ENCODE measurements around the gene GPR158.

GPR158 gene

GRCh38 chr10:25339966-25340365, 165.2 kb downstream of the GPR158 start (continued):
- TF ChIP-seq POU6F1 (CRISPR knock-in tag; IDR thresholded peaks at IDR 0.05; ENCODE audit: borderline replicate concordance, low read depth) (no peak), ARNTL (CRISPR knock-in tag; IDR thresholded peaks at IDR 0.05; ENCODE audit: borderline replicate concordance, low read depth) (no peak), ZFP30 (CRISPR knock-in tag; IDR thresholded peaks at IDR 0.05) (no peak), OSR1 (CRISPR knock-in tag; IDR thresholded peaks at IDR 0.05) (no peak), CREB5 (CRISPR knock-in tag; IDR thresholded peaks at IDR 0.05; ENCODE audit: low read depth) (no peak), ZFP3 (CRISPR knock-in tag; IDR thresholded peaks at IDR 0.05) (no peak), ZNF70 (CRISPR knock-in tag; IDR thresholded peaks at IDR 0.05) (no peak), TSHZ2 (CRISPR knock-in tag; IDR thresholded peaks at IDR 0.05) (no peak)

- no peak for ATAC-seq
- TF ChIP-seq SNAI2 (CRISPR knock-in tag; IDR thresholded peaks at IDR 0.05): no peak
- TF ChIP-seq ZNF8 (CRISPR knock-in tag; IDR thresholded peaks at IDR 0.05): no peak
- TF ChIP-seq ZFP3 (CRISPR knock-in tag; IDR thresholded peaks at IDR 0.05): no peak
- no peak for TF ChIP-seq TCF4 (CRISPR knock-in tag; IDR thresholded peaks at IDR 0.05; ENCODE audit: borderline replicate concordance)
- no peak for TF ChIP-seq CREB5 (CRISPR knock-in tag; IDR thresholded peaks at IDR 0.05; ENCODE audit: low read depth)
- no peak for TF ChIP-seq TSHZ2 (CRISPR knock-in tag; IDR thresholded peaks at IDR 0.05)
- TF ChIP-seq ZNF565 (CRISPR knock-in tag; conservative IDR thresholded peaks at IDR 0.05; ENCODE audit: low read depth): no peak
- no peak for TF ChIP-seq RARB (CRISPR knock-in tag; IDR thresholded peaks at IDR 0.05)
- no peak for TF ChIP-seq PATZ1 (CRISPR knock-in tag; IDR thresholded peaks at IDR 0.05; ENCODE audit: borderline replicate concordance)
- TF ChIP-seq TOX (CRISPR knock-in tag; IDR thresholded peaks at IDR 0.05; ENCODE audit: borderline replicate concordance): no peak
- TF ChIP-seq POU6F1 (CRISPR knock-in tag; IDR thresholded peaks at IDR 0.05; ENCODE audit: borderline replicate concordance, low read depth): no peak
- no peak for TF ChIP-seq GLIS3 (CRISPR knock-in tag; IDR thresholded peaks at IDR 0.05)
- TF ChIP-seq ESRRG (CRISPR knock-in tag; IDR thresholded peaks at IDR 0.05): no peak
- TF ChIP-seq ARNTL (CRISPR knock-in tag; IDR thresholded peaks at IDR 0.05; ENCODE audit: borderline replicate concordance, low read depth): no peak
- no peak for TF ChIP-seq ZC3H10 (CRISPR knock-in tag; IDR thresholded peaks at IDR 0.05)
Observed at GRCh38 chr10:25349520-25349919, 174.7 kb downstream of the GPR158 start.
